GM12875 (cell line): ENCODE measurements around the gene EMB.
"Not testable (repeated sequence)": the region's sequence is repeated elsewhere in the genome, so short reads cannot be mapped to it uniquely, and the experiment has no call there.

Source experiments
- H3K4me3 ChIP-seq: one replicate; pipeline ENCODE4 v1.5.1; 2011; ENCODE audit warnings: low read depth, low read length, control low read depth
- CTCF ChIP-seq: IDR thresholded peaks from 2 replicates; pipeline ENCODE4 v1.5.1; 2011; ENCODE audit warnings: low read depth, mild to moderate bottlenecking, control low read depth, inconsistent platforms, low read length, moderate library complexity, borderline replicate concordance; ENCODE audit not compliant: insufficient read depth

The EMB gene

GRCh38 chr5:50421184-50421950 is 19.7 kb downstream of the EMB start:
- not testable (repeated sequence) for H3K4me3 ChIP-seq

- no peak overlapping the region for H3K4me3 ChIP-seq
- TF ChIP-seq CTCF, result no peak
Measured at GRCh38 chr5:50420343-50420935, 20.6 kb downstream of the EMB start.

GRCh38 chr5:50419656-50420055 is 21.4 kb downstream of the EMB start:
- H3K4me3 ChIP-seq, result not testable (repeated sequence)

GRCh38 chr5:50416637-50417036 is 24.5 kb downstream of the EMB start:
- not testable (repeated sequence) for H3K4me3 ChIP-seq

- TF ChIP-seq CTCF, result no peak
- H3K4me3 ChIP-seq, result no peak overlapping the region
Measured at GRCh38 chr5:50415912-50416311, 25.2 kb downstream of the EMB start.

GRCh38 chr5:50410932-50411331 is 30.2 kb downstream of the EMB start:
- H3K4me3 ChIP-seq, result not testable (repeated sequence)

GRCh38 chr5:50406877-50407276 is 34.2 kb downstream of the EMB start:
- TF ChIP-seq CTCF, result no peak
- H3K4me3 ChIP-seq, result no peak overlapping the region

- H3K4me3 ChIP-seq, result no peak overlapping the region
- no peak for TF ChIP-seq CTCF
Measured at GRCh38 chr5:50401336-50401735, 39.8 kb downstream of the EMB start.

GRCh38 chr5:50393925-50394609 is 47.0 kb downstream of the EMB start:
- H3K4me3 ChIP-seq, result not testable (repeated sequence)

- not testable (repeated sequence) for H3K4me3 ChIP-seq
Measured at GRCh38 chr5:50392289-50392688, 48.8 kb downstream of the EMB start.

- not testable (repeated sequence) for H3K4me3 ChIP-seq
Measured at GRCh38 chr5:50384381-50384780, 56.7 kb downstream of the EMB start.

GRCh38 chr5:50376696-50377095 is 64.4 kb downstream of the EMB start:
- not testable (repeated sequence) for H3K4me3 ChIP-seq

- not testable (repeated sequence) for H3K4me3 ChIP-seq
Measured at GRCh38 chr5:50369287-50370033, 71.6 kb downstream of the EMB start.
